Measurements from ENCODE around the gene BTNL2. TPM values are rescaled to one million over a fixed set of nuclear protein-coding genes. Genes with fewer than 3 reads are reported as not detected.
A peak's percentile ranks its signal among the peaks of the same experiment; 100 is the strongest.

BTNL2 gene
- total and polyA plus RNA-seq, 12 donors, result 0.31 TPM; not detected in 11

- no peaks in the 10 kb centered on the region for H3K9me3 ChIP-seq (replicated peaks in 1 of 3)
- no peaks in the 10 kb centered on the region for H3K36me3 ChIP-seq (replicated peaks in 1 of 2)
- no peaks in the 10 kb centered on the region for H3K4me1 ChIP-seq (replicated peaks in 1 of 2)
- DNase-seq, result peak in 1 of 7 donors; percentile 10
- WGBS, 4 donors, result 29 to 45% (median 36%) methylated on average over 1 of the region's 1 CpG
- peaks cover 4% of the 10 kb centered on the region for H3K27me3 ChIP-seq
- H3K4me3 ChIP-seq, result no peak overlapping the region
- intact Hi-C loops (cut with DNase I), result loop anchor here in 1 of 2 donors (5.0 kb wide), 1 partner anchor 365 kb away; no protein-coding TSS in a partner anchor
- no peak for TF ChIP-seq POLR2A (IDR thresholded peaks at IDR 0.05)
- no peak for TF ChIP-seq CTCF (IDR thresholded peaks at IDR 0.05)
- no peak overlapping the region for H3K27ac ChIP-seq
Measured at GRCh38 chr6:32427218-32427617, 20.2 kb upstream of the BTNL2 start.

- TF ChIP-seq POLR2A (IDR thresholded peaks at IDR 0.05), result no peak
- no peak for TF ChIP-seq CTCF (IDR thresholded peaks at IDR 0.05)
- WGBS, 4 donors, result 62 to 78% (median 71%) methylated on average over 4 of the region's 4 CpGs
- Histone ChIP-seq H3K27ac (no peak overlapping the region), H3K36me3 (replicated peaks in 1 of 2) (no peaks in the 10 kb centered on the region), H3K4me3 (no peak overlapping the region), H3K27me3 (peaks cover 7% of the 10 kb centered on the region), H3K9me3 (replicated peaks in 1 of 3) (no peaks in the 10 kb centered on the region), H3K4me1 (replicated peaks in 1 of 2) (no peaks in the 10 kb centered on the region)
- intact Hi-C loops (cut with DNase I), result loop anchor here in 1 of 2 donors (5.0 kb wide), 1 partner anchor 366 kb away; no protein-coding TSS in a partner anchor
- no peak for DNase-seq
Measured at GRCh38 chr6:32426338-32426737, 19.4 kb upstream of the BTNL2 start.

GRCh38 chr6:32424589-32425300, 17.8 kb upstream of the BTNL2 start:
- DNase-seq, result no peak
- Histone ChIP-seq H3K27ac (no peak overlapping the region), H3K9me3 (replicated peaks in 1 of 3) (no peaks in the 10 kb centered on the region), H3K4me1 (replicated peaks in 1 of 2) (no peaks in the 10 kb centered on the region), H3K27me3 (peaks cover 18% of the 10 kb centered on the region), H3K4me3 (no peak overlapping the region), H3K36me3 (replicated peaks in 1 of 2) (no peaks in the 10 kb centered on the region)
- intact Hi-C loops (cut with DNase I), result loop anchor here in 1 of 2 donors (5.0 kb wide), 1 partner anchor 368 kb away; no protein-coding TSS in a partner anchor
- WGBS, 4 donors, result 91 to 98% (median 94%) methylated on average over 3 of the region's 3 CpGs
- no peak for TF ChIP-seq CTCF (IDR thresholded peaks at IDR 0.05)
- TF ChIP-seq POLR2A (IDR thresholded peaks at IDR 0.05), result no peak

GRCh38 chr6:32416036-32416435, 9.1 kb upstream of the BTNL2 start:
- H3K36me3 ChIP-seq (replicated peaks in 1 of 2), result no peaks in the 10 kb centered on the region
- no peaks in the 10 kb centered on the region for H3K4me1 ChIP-seq (replicated peaks in 1 of 2)
- no peaks in the 10 kb centered on the region for H3K9me3 ChIP-seq (replicated peaks in 1 of 3)
- TF ChIP-seq POLR2A (IDR thresholded peaks at IDR 0.05) (no peak), CTCF (IDR thresholded peaks at IDR 0.05) (no peak)
- no peak for DNase-seq
- intact Hi-C loops (cut with DNase I), result loop anchor here (5.0 to 10.0 kb wide), 3 partner anchors 171 to 381 kb away; no protein-coding TSS in a partner anchor
- H3K4me3 ChIP-seq, result no peak overlapping the region
- H3K27me3 ChIP-seq, result peaks cover 42% of the 10 kb centered on the region
- H3K27ac ChIP-seq, result no peak overlapping the region
- WGBS, 4 donors, result 70 to 81% (median 74%) methylated on average over 3 of the region's 3 CpGs
